GM11168 (cell line): ENCODE data around the gene SYCE1.
"Not testable (repeated sequence)": the region's sequence is repeated elsewhere in the genome, so short reads cannot be mapped to it uniquely, and the experiment has no call there.

ENCODE experiments used
- in situ Hi-C: fragments of 300-500 bp; cut with MboI; formaldehyde crosslinking; loops from one replicate; pipeline ENCODE4 v1.12.0; 2022; ENCODE audit warnings: low sequenced_read_pairs; ENCODE audit not compliant: unreplicated experiment

Gene SYCE1

GRCh38 chr10:133559216-133559615 lies 6.2 kb downstream of the SYCE1 start:
- in situ Hi-C loops, result no loop called here

- in situ Hi-C loops, result no loop called here
Measured at GRCh38 chr10:133557381-133557780, 8.0 kb downstream of the SYCE1 start.

DNA sequence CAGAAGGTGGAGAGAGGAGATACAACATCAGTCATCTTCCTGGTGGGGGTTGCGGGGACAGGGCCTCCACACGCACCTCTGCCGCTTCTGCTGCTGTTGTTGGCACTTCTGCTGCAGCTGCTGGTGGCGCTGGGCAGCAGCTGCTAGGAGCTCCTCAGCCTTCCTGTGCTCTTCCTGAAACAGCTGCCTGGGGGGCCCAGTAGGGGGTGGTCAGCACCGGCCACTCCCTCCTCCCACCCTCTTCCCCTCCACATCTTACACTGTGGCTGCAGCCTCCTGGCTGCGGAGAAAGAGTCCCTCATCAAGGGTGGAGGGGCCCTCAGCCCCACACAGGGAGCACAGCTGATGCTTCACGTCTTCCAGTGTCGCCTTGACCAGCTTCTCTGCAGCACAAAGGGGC lies 9.9 kb downstream of the SYCE1 start:
- in situ Hi-C loops, result no loop called here

DNA sequence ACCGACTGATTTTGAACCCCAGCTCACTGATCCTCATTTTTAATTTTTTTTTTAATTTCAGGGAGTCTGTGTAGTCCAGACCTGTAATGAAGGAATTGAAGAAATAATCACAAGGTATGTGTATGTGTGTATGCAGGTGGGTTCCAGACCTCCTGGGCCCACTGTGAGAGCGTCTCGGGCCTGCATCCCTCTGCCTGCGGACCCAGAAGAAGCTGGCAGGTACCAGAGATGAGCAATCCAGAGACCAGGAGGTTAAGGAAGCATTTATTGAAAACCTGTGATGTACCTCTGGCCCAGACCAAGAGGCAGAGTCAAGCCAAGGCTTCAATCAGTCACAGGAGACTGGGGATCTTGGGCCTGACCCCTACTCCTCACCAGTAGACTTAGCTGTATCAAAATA lies 10.8 kb downstream of the SYCE1 start:
- in situ Hi-C loops, result no loop called here

DNA sequence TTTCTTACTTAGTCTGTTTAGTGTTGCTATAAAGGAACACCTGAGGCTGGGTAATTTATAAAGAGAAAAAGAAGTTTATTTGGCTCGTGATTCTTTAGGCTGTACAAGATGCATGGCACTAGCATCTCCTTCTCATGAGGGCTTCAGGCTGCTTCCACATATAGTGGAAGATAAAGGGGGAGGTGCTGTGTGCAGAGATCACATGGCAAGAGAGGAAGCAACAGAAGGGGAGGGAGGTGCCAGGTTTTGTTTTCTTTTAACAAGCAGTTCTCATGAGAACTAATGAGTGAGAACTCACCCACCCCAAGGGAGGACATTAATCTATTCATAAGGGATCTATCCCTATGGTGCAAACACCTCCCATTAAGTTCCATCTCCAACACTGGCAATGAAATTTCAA lies 20.9 kb downstream of the SYCE1 start:
- in situ Hi-C loops, result no loop called here

GRCh38 chr10:133541441-133541975 lies 23.9 kb downstream of the SYCE1 start:
- in situ Hi-C loops, result not testable (repeated sequence)

DNA sequence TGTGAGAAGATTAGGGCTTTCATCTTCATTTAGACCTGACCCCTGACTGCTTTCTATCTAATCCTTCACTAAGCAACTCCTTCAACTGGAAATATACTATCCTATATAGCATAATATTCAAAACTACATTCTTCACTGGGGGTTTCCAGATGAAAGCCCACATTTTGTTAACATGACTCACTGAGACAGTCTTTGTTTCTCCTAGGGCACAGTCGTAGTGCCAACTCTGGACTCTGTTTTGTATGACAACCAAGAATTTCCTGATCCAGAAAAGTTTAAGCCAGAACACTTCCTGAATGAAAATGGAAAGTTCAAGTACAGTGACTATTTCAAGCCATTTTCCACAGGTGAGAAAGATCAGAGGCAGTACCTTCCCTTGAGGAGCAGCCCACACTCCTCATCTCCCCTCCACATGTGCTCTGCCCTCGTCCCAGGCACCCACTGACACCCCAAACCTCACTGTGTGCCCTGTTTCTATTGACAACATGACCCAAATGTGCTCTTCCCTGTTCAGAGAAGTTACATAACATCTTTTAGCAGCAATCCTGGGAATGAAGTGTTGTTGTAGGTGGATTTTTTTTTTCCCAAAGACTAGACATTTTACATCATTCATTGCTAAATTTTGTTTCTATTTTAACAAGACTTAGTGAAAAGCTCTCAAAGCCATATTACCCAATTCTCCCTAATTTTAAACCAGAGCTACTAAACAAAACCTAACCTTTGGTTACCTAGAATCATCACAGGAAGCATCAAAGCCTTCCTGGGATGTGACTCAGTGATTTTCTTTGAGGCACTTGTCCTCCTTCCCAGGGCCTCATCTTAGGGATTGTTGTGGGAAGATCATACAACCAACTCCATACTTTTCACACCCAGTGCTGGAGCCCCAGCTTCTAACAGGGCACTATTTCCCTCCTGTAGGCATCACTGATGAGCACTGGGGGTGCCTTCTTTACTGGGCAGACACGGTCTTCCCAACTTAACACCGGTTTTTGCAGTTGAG lies 27.5 kb downstream of the SYCE1 start:
- in situ Hi-C loops, result no loop called here

DNA sequence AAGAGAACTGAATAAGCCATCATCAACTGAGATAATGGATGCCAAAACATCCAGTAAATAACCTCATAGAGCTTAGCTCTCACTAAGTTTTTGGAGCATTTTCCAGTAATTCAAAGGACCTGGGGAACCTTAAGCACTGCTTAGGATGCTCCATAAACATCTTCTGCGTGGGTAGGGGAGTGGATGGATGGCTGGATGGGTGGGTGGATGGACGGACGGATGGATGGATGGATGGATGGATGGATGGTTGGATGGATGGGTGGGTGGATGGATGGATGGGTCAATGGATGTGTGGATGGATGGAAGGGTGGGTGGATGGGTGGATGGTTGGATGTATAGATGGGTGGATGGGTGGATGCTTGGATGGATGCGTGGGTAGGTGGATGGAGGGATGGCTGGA lies 29.2 kb downstream of the SYCE1 start:
- in situ Hi-C loops, result no loop called here

DNA sequence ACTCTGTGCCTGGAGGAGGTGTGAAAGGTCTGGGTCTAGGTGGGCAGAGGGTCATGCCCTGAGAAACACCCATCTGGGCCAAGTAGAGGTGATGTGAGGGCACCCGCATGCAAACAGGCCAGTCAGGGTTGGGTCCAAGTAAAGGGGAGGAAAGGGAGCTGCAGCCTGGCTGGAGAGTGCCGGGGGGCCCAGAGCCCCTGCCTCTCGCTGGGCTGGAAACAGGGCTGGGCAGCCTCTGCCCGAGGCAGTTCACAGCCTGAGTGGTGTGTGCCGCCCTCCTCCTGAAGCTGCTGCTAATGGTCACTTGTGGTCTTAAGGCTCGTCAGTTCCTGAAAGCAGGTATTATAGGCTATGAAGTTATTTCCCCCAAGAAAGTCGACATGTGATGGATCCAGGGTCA lies 31.0 kb downstream of the SYCE1 start:
- in situ Hi-C loops, result no loop called here

GRCh38 chr10:133532871-133533270 lies 32.5 kb downstream of the SYCE1 start:
- in situ Hi-C loops, result no loop called here

- in situ Hi-C loops, result no loop called here
Measured at GRCh38 chr10:133530506-133530905, 34.9 kb downstream of the SYCE1 start.

DNA sequence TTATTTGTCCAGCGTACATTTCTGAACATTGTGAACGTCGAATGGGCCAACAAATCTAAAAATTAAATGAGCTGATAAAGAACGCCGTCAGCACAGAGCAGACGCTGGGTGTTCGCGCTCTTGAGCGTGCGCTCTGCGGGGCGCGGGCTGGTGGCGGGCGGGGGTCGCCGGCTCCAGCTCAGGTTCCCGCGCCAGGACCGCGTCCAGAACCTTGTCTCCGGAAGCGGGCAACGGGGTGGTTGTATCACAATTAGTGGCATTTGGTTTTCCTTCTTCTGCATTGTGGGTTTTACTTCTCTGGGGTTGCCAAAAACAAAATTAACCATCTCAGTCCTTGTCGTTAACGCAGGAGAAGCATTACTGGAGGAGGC lies 35.8 kb downstream of the SYCE1 start:
- in situ Hi-C loops, result no loop called here

DNA sequence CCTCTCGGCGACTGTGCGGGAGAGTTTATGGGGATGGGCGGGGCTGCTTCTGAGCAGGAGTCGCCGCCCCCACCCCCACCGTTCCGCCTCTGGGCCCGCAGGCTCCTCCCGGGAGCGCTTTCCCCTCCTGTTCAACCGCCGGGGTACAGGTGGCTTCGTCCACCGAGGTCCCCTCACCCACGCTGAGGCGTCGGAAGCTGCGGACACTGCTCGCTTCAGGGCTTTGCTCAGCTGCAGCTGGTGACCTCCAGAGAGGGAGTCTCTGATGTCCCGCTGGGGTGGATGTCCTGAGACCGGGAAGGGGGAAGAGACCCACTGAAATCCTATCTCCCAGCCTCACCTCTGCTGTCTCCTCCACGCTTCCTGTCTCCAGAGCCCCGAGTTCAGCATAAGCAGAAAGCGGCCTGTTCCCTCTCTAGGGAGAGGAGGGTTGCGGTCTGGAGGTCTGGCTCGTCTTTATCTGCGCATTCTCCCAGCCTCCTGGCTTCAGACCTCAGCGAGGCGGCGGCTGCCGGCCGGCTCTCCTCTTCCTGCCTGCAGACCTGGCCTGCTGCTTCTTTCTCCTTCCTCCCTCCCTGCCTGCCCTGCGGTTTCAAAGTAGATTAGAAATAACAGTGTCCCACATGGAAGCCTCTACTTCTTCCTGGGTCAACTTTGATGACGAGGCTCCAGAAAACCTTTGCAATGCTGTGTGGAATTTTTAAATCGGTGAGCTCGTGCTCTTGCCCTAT lies 36.4 kb downstream of the SYCE1 start:
- in situ Hi-C loops, result no loop called here

- in situ Hi-C loops, result no loop called here
Measured at GRCh38 chr10:133528296-133528844, 37.0 kb downstream of the SYCE1 start.

DNA sequence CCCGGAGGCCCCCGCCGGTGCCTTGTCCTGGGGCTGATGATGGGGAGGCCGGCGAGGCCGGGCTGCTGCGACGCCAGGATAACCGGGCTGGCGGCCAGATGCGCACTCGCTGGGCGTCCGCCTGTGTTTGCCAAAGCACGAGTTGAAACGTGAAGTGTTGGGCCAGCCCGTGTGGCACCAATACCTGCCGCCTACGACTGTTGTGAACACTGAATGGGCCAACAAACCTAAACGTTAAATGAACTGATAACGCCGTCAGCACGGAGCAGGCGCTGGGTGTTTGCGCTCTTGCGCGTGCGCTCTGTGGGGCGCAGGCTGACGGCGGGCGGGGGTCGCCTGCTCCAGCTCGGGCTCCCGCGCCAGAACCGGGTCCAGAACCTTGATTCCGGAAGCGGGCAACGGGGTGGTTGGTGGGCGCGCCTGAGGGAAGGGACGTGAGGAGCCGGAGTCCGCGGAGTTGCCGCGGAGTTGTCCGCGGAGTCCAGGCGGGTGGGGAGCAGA lies 37.6 kb downstream of the SYCE1 start:
- in situ Hi-C loops, result no loop called here

DNA sequence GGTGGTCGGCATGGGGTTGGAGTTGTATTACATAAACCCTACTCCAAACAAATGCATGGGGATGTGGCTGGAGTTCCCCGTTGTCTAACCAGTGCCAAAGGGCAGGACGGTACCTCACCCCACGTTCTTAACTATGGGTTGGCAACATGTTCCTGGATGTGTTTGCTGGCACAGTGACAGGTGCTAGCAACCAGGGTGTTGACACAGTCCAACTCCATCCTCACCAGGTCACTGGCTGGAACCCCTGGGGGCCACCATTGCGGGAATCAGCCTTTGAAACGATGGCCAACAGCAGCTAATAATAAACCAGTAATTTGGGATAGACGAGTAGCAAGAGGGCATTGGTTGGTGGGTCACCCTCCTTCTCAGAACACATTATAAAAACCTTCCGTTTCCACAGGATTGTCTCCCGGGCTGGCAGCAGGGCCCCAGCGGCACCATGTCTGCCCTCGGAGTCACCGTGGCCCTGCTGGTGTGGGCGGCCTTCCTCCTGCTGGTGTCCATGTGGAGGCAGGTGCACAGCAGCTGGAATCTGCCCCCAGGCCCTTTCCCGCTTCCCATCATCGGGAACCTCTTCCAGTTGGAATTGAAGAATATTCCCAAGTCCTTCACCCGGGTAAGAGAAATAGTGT lies 38.3 kb downstream of the SYCE1 start, which contains the start of gene CYP2E1:
TSS of gene CYP2E1 (plus strand) at position 407 of the 632 bp plus-strand sequence. CDS start at position 440, 33 bp downstream.
- in situ Hi-C loops, result no loop called here

DNA sequence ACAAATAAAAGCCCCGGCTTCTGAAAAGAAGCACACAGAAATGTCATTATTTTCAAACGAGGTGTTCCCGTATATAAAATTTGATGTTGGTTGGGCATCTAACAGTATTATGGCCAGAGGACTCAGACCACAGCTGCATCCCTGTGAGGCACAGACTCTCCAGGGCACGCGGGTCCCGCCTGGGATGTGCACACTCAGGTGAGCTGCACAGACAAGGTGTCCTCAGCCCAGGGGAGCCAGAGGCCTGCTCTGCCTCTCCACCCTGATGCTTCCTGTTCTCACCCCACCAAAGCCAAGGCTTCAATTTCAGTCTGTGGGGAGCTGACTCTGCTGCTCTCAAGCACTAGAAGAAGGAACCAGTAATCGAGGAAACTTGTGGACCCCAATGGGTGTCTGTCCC lies 39.9 kb downstream of the SYCE1 start:
- in situ Hi-C loops, result no loop called here

GRCh38 chr10:133523631-133524203 lies 41.7 kb downstream of the SYCE1 start:
- in situ Hi-C loops, result no loop called here

DNA sequence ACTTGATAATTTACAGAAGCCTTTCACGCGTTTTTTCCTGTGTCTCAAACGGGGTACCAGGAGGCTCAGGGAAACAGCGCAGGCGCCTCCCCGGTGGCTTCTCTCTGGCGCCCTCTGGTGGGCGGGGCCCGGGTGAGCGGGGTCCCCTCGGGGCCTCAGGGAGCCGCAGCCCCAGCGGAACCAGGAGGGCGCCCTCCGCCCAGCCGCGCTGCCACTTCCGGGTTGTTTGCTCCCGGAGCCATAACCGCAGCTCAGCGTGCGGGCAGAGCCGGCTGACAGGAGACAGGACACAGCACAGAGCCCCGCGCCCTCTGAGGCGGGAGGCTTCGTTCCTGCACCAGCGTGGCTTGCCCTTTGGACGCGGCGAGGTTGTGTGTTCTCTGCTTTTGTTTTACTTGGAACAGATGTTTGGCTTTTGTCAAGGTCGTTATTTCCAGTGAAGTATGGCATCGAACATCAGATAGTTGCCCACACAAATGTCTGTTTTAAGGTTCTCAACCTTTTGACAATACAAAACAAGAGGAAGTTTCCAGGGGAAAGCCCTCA lies 45.1 kb downstream of the SYCE1 start:
- in situ Hi-C loops, result no loop called here
